Epithelial cell of proximal tubule (primary cell): ENCODE results near the gene GCK. TPM values are rescaled to one million over a fixed set of nuclear protein-coding genes. Genes with fewer than 3 reads are reported as not detected.

Experiments
- DNase-seq: peaks from one replicate; pipeline ENCODE4 v3.0.0-alpha.2; 2011; ENCODE audit warnings: low read depth
- H3K4me3 ChIP-seq: 2 replicates; pipeline ENCODE4 v1.5.1; 2011; ENCODE audit warnings: low read depth, mild to moderate bottlenecking, low read length
- total RNA-seq: library from RNA; depleted of rRNA; stranded (reverse); fragments of >200 nt; gene quantifications from 2 replicates; pipeline ENCODE4 v1.2.3, GENCODE V29; 2015
- TF ChIP-seq, protein P1 (sequence below): conservative IDR thresholded peaks from 2 replicates; pipeline ENCODE4 v1.5.1; 2012; ENCODE audit warnings: low read depth, mild to moderate bottlenecking, low read length

The GCK gene
- total RNA-seq, 1 donor from 2014 or later, result 1.0 TPM

DNA sequence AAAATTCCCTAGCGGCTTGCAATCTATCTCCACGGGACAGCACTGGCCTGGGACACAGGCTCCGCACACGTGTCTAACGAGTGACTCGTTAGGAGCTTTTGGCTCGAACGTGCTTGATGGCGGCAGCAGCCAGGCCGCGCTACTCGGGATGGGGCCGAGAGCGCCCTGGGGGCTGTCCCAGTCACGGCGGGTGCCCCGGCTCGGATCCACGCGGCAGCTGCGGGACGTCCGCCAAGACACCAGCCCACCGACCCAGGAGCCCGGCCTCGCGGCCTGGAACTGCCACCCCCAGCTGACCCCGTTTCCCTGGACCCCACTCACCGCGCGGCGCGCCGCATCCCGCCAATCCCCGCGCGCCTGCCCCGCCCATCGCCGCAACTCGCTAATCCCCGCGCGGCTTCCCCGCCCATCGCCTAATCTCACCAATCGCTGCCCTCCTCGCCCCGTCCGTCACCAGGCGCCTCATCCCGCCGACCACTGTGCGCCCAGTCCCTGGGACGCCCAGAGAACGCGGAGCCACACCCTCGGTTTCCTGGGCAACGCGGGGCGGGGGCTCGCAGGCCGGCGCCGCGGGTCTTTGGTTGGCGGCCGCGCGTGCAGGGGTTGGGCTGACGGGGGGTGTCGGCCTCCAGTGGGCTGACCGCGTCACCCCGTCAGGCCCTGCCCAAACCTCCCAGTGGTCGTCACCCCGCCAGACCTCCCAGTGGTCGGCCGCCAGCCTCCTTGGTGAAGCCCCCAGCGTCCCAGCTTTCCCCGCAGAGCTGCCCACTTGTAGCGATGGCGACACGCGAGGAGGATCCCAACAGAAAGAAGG, 65.8 kb downstream of the GCK start, which contains the start of gene POLD2:
Gene POLD2 (minus strand): TSS at position 359 of the 814 bp plus-strand sequence. CDS start 1,495 bp downstream, outside the sequence.
- H3K4me3 ChIP-seq, result peak within 1 kb of the TSS; percentile 94
- TF ChIP-seq, protein P1, sequence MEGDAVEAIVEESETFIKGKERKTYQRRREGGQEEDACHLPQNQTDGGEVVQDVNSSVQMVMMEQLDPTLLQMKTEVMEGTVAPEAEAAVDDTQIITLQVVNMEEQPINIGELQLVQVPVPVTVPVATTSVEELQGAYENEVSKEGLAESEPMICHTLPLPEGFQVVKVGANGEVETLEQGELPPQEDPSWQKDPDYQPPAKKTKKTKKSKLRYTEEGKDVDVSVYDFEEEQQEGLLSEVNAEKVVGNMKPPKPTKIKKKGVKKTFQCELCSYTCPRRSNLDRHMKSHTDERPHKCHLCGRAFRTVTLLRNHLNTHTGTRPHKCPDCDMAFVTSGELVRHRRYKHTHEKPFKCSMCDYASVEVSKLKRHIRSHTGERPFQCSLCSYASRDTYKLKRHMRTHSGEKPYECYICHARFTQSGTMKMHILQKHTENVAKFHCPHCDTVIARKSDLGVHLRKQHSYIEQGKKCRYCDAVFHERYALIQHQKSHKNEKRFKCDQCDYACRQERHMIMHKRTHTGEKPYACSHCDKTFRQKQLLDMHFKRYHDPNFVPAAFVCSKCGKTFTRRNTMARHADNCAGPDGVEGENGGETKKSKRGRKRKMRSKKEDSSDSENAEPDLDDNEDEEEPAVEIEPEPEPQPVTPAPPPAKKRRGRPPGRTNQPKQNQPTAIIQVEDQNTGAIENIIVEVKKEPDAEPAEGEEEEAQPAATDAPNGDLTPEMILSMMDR, result no peak
- no peak for DNase-seq

DNA sequence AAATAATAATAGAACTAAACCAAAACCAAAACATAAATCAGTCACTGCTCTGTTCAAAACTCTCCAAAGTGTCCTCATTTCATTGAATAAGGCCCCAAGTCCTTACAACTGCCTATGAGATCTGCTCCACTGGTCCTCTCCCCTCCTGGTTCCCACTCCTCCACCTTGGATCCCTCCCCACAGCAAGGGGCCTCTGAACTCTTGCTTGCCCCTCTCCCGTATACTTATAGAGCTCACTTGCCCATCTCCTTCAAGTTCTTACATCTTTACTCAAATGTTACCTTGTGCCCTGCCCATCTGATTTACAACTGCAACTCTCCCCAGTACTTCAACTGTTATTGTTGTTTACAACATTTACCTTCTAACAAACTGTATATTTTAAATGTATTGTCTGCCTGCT, 66.7 kb downstream of the GCK start:
- DNase-seq, result no peak
- TF ChIP-seq, protein P1, result no peak
- H3K4me3 ChIP-seq, result peak overlapping the region; percentile 94

DNA sequence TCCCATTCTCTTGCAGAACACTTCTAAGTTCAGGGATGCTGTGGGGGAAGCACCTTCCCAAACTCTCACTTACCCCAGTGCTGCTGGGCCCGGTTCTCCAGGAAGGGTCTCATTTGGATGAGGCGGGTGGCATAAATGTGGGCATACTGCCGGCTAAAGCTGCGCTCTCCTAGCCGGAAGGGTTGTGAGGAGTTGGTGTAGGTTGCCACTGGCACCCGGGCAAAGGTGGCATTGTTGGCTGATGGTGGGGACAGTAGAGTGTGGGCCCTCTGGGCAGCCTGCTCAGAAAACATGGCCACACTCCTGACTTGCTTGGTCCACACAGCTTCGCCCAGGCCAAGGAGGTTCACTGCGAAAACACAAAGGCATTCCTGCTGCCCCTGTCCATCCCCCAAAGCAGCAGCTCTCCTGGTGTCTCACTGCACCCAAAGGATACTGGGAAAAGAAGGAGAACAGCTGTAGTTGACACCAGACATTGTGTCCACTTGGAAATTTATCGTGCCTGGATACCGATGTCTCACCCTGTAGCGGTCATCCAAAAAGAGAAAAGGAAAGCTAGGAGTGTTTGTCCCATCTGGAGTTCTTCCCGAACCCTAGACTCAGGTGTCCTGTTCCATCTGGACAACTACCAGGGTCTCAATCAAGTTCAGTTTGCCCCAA, 67.3 kb downstream of the GCK start:
- DNase-seq, result no peak
- TF ChIP-seq, protein P1, result no peak
- no peak overlapping the region for H3K4me3 ChIP-seq

DNA sequence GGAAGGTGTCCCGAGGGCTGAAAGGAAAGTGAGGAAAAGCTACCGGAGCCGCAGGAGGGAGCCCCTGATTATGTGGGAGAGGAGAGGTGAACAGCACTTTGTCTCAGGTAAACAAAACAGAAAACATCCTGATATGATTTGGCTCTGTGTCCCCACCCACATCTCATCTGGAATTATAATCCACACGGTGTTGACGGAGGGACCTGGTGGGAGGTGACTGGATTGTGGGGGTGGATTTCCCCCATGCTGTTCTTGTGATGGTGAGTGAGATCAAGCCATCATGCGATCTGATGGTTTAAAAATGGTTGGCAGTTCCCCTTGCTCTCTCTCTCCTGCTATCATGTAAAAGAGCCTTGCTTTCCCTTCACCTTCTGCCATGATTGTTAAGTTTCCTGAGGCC, 68.8 kb downstream of the GCK start:
- no peak overlapping the region for H3K4me3 ChIP-seq
- DNase-seq, result no peak
- TF ChIP-seq, protein P1, result no peak

DNA sequence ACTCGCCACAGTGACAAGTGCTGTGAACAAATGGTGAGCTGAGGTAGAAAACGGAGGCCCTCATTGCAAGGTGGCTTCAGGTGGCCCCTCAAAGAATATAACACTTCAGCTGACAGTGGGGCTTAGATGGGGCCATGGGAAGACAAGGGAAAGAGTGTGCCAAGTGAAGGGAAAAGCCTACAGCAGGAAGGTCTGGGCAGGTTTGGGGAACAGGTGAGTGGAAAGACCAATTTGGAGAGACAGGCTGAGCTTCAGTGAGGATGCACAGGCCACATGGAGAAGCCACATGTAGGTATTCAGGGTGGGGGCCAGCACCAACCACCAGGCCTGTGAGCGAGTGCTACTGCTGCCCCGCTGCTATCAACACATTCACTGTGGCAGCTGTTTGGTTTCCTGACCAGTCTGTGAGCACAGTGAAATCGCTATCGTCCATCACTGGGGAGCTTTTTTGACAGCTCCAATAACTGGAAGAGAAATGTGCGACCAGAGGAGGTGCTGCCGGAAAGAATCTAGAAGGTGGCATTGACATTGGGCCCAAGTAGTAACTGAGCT, 69.3 kb downstream of the GCK start:
- no peak for DNase-seq
- no peak overlapping the region for H3K4me3 ChIP-seq
- TF ChIP-seq, protein P1, result no peak

DNA sequence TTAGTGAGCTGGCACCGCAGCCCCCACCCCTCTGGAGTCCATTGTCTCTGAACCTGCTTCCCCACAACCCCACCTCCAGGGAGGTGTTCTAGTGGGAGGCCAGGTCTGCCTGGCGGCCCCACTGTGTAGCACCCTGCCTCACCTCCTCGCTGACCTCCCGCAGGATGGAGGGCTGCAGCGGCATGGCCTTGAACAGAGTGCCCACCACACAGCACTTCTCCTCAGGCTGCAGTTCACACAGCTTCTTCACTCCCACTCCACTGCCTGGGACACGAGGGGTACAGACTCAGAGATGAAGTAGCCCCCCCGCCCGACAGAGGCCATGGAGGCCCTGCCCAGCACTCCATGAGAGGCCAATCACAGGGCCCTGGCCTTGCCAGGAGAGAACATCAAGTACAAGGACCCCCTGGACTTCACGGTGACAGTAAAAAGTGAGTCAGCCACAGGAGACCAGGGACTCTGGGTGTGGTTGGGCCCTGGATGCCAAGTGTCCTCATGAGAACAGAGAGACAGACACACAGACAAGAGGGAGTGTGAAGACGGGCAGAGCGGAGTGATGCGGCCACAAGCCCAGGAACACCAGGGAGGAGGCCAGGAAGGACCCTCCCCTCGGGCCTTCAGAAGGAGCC, 71.3 kb downstream of the GCK start:
- no peak overlapping the region for H3K4me3 ChIP-seq
- TF ChIP-seq, protein P1, result no peak
- no peak for DNase-seq
